ENCODE results near the gene C17orf113. TPM values are rescaled to one million over a fixed set of nuclear protein-coding genes. Genes with fewer than 3 reads are reported as not detected.

Gene C17orf113
- total RNA-seq, 1 donor from 2014 or later = 2.2 TPM

- peak; percentile 17 for TF ChIP-seq CTCF (conservative IDR thresholded peaks at IDR 0.05)
- Mint-ChIP-seq H3K4me1 (peaks cover 49% of the 10 kb centered on the region), H3K9me3 (no peaks in the 10 kb centered on the region), H3K4me3 (no peak overlapping the region), H3K27ac (ENCODE audit: unreplicated experiment) (no peak overlapping the region), H3K36me3 (ENCODE audit: low read depth) (peaks cover 6% of the 10 kb centered on the region), H3K27me3 (ENCODE audit: low read depth) (no peaks in the 10 kb centered on the region)
- DNase-seq (ENCODE audit: low read depth, low spot score) = no peak
These were observed 41.2 kb downstream of the C17orf113 start for GRCh38 chr17:42009170-42009569.

- Mint-ChIP-seq H3K4me1 (peaks cover 39% of the 10 kb centered on the region), H3K36me3 (ENCODE audit: low read depth) (peaks cover 6% of the 10 kb centered on the region), H3K4me3 (no peak overlapping the region), H3K27ac (ENCODE audit: unreplicated experiment) (no peak overlapping the region), H3K27me3 (ENCODE audit: low read depth) (no peaks in the 10 kb centered on the region), H3K9me3 (no peaks in the 10 kb centered on the region)
- DNase-seq (ENCODE audit: low read depth, low spot score) = no peak
- no peak for TF ChIP-seq CTCF (conservative IDR thresholded peaks at IDR 0.05)
These were observed 45.2 kb downstream of the C17orf113 start for GRCh38 chr17:42005166-42005565.

- DNase-seq (ENCODE audit: low read depth, low spot score) = no peak
- no peak for TF ChIP-seq CTCF (conservative IDR thresholded peaks at IDR 0.05)
- H3K27ac Mint-ChIP-seq (ENCODE audit: unreplicated experiment) = peak overlapping the region; percentile 7
- no peaks in the 10 kb centered on the region for H3K9me3 Mint-ChIP-seq
- no peak overlapping the region for H3K4me3 Mint-ChIP-seq
- no peaks in the 10 kb centered on the region for H3K27me3 Mint-ChIP-seq (ENCODE audit: low read depth)
- peaks cover 28% of the 10 kb centered on the region for H3K4me1 Mint-ChIP-seq
- H3K36me3 Mint-ChIP-seq (ENCODE audit: low read depth) = peaks cover 10% of the 10 kb centered on the region
These were observed 47.6 kb downstream of the C17orf113 start for GRCh38 chr17:42002792-42003301.

GRCh38 chr17:42002175-42002791 is 48.1 kb downstream of the C17orf113 start:
- H3K4me1 Mint-ChIP-seq = peaks cover 28% of the 10 kb centered on the region
- H3K36me3 Mint-ChIP-seq (ENCODE audit: low read depth) = peaks cover 10% of the 10 kb centered on the region
- TF ChIP-seq CTCF (conservative IDR thresholded peaks at IDR 0.05) = no peak
- H3K9me3 Mint-ChIP-seq = no peaks in the 10 kb centered on the region
- no peak overlapping the region for H3K4me3 Mint-ChIP-seq
- no peak overlapping the region for H3K27ac Mint-ChIP-seq (ENCODE audit: unreplicated experiment)
- DNase-seq (ENCODE audit: low read depth, low spot score) = no peak
- H3K27me3 Mint-ChIP-seq (ENCODE audit: low read depth) = no peaks in the 10 kb centered on the region

- H3K4me1 Mint-ChIP-seq = peaks cover 25% of the 10 kb centered on the region
- H3K36me3 Mint-ChIP-seq (ENCODE audit: low read depth) = peaks cover 11% of the 10 kb centered on the region
- H3K27ac Mint-ChIP-seq (ENCODE audit: unreplicated experiment) = no peak overlapping the region
- no peak for TF ChIP-seq CTCF (conservative IDR thresholded peaks at IDR 0.05)
- H3K27me3 Mint-ChIP-seq (ENCODE audit: low read depth) = no peaks in the 10 kb centered on the region
- H3K9me3 Mint-ChIP-seq = no peaks in the 10 kb centered on the region
- no peak overlapping the region for H3K4me3 Mint-ChIP-seq
- DNase-seq (ENCODE audit: low read depth, low spot score) = no peak
These were observed 48.7 kb downstream of the C17orf113 start for GRCh38 chr17:42001729-42002128.
